ENCODE results near the gene FRMD1. TPM values are rescaled to one million over a fixed set of nuclear protein-coding genes. Genes with fewer than 3 reads are reported as not detected.

FRMD1 gene
- total RNA-seq, 1 donor from 2014 or later, result not detected

DNA sequence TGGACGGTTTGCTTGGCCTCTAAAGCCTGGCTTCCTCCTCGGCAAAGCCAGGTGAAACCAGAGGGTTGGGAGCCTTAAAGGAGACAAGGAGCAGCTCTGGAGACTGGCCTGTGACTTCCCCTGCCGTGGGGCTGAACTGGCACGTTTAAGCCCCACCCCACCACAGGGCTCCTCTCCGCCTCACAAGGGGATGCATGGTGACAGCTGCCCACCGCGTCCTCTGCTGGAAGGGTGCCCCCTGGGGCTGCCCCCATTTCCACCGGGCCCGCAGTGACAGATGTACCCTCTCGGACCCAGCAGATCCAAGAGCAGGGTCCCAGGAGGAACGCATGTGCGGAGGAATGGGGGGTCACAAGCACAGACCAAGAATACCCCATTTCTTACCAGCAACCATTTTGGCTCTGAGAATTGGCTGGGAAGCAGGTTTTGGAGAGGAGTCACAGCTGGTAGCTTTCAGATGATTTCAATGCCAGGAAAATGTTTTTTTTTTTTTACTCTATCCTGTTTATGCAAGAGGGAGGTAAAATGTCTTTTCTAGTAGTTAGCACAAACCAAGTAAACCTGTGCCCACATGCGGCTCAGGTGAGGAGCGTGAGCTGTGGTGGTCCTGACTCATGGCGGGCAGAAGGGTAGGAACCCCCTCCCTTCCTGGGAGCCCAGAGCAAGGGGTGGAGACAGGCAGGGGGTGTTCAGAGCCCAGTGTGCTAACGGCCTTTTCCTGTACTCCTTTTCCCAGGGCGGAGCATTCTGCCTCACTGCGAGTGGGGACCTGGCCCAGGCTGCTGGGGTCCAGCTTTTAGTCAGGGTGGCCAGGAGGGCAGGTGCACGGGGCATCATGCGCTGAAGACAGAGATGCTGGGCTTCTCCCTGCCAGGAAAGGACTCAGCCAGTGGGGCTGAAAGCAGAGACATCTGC lies 33.0 kb downstream of the FRMD1 start:
- Mint-ChIP-seq H3K4me1 (no peaks in the 10 kb centered on the region), H3K9me3 (no peaks in the 10 kb centered on the region), H3K4me3 (no peak overlapping the region), H3K36me3 (ENCODE audit: low read depth) (no peaks in the 10 kb centered on the region), H3K27ac (ENCODE audit: unreplicated experiment) (no peak overlapping the region), H3K27me3 (ENCODE audit: low read depth) (no peaks in the 10 kb centered on the region)
- TF ChIP-seq, protein P1, sequence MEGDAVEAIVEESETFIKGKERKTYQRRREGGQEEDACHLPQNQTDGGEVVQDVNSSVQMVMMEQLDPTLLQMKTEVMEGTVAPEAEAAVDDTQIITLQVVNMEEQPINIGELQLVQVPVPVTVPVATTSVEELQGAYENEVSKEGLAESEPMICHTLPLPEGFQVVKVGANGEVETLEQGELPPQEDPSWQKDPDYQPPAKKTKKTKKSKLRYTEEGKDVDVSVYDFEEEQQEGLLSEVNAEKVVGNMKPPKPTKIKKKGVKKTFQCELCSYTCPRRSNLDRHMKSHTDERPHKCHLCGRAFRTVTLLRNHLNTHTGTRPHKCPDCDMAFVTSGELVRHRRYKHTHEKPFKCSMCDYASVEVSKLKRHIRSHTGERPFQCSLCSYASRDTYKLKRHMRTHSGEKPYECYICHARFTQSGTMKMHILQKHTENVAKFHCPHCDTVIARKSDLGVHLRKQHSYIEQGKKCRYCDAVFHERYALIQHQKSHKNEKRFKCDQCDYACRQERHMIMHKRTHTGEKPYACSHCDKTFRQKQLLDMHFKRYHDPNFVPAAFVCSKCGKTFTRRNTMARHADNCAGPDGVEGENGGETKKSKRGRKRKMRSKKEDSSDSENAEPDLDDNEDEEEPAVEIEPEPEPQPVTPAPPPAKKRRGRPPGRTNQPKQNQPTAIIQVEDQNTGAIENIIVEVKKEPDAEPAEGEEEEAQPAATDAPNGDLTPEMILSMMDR (conservative IDR thresholded peaks at IDR 0.05), result no peak
- no peak for DNase-seq (ENCODE audit: low read depth, low spot score)

DNA sequence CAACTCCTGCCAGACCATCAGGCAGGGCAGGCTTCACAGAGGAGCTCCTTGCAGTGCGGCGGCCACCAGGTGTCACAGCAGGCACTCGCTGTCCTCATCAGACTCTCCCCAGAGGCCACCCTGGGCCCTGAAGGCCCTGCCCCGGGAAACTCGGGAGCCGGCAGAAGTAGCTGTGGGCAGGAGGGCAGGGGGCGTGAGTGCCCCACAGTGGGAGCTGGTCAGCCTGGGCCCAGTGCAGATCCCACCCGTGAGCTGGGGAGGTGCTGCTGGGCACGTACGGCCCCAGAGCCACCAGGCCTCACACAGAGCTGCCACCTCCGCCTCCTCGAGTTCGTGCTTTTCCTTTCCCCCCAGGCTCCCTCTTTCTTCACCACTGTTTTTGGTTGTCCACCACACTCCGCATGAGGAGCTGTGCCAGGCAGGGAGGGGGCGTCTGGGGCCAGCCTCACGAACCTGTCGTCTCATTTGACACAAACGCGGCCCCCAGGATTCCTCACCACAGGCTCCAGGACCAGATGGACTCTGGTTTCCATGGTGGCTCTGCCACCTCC lies 33.8 kb downstream of the FRMD1 start:
- H3K27ac Mint-ChIP-seq (ENCODE audit: unreplicated experiment), result peak overlapping the region; percentile 35
- H3K36me3 Mint-ChIP-seq (ENCODE audit: low read depth), result no peaks in the 10 kb centered on the region
- TF ChIP-seq, protein P1 (conservative IDR thresholded peaks at IDR 0.05), result no peak
- H3K4me3 Mint-ChIP-seq, result no peak overlapping the region
- H3K27me3 Mint-ChIP-seq (ENCODE audit: low read depth), result no peaks in the 10 kb centered on the region
- no peak for DNase-seq (ENCODE audit: low read depth, low spot score)
- no peaks in the 10 kb centered on the region for H3K4me1 Mint-ChIP-seq
- no peaks in the 10 kb centered on the region for H3K9me3 Mint-ChIP-seq

DNA sequence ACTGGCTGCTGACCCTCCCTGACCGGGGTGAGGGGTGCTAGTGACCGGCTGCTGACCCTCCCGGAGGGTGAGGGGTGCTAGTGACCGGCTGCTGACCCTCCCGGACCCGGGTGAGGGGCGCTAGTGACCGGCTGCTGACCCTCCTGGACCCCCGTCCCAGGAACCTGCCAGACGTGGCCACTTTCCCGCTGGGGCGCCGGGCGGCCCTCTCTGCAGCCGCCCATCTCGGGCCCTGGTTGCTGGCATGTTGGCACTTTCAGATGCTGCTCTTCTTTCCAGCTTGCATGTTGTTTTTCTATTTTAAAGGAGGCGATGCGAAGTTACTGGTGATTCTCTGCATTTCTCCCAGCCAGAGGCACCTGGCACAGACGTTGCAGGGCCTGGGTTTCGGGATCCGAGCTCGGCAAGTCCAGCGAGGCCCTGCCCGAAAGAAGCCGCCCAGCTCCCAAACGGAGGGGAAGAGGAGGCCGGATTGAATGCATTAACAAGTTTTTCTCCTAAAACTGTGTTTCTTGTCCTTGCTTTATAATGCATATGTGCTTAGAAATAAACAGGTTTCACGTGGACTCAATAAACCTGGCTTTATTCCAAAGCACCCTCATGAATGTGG lies 34.4 kb downstream of the FRMD1 start:
- H3K9me3 Mint-ChIP-seq, result no peaks in the 10 kb centered on the region
- no peak for DNase-seq (ENCODE audit: low read depth, low spot score)
- H3K27me3 Mint-ChIP-seq (ENCODE audit: low read depth), result no peaks in the 10 kb centered on the region
- no peak overlapping the region for H3K4me3 Mint-ChIP-seq
- H3K36me3 Mint-ChIP-seq (ENCODE audit: low read depth), result peaks cover 4% of the 10 kb centered on the region
- H3K4me1 Mint-ChIP-seq, result no peaks in the 10 kb centered on the region
- TF ChIP-seq, protein P1 (conservative IDR thresholded peaks at IDR 0.05), result no peak
- peak overlapping the region; percentile 50 for H3K27ac Mint-ChIP-seq (ENCODE audit: unreplicated experiment)

DNA sequence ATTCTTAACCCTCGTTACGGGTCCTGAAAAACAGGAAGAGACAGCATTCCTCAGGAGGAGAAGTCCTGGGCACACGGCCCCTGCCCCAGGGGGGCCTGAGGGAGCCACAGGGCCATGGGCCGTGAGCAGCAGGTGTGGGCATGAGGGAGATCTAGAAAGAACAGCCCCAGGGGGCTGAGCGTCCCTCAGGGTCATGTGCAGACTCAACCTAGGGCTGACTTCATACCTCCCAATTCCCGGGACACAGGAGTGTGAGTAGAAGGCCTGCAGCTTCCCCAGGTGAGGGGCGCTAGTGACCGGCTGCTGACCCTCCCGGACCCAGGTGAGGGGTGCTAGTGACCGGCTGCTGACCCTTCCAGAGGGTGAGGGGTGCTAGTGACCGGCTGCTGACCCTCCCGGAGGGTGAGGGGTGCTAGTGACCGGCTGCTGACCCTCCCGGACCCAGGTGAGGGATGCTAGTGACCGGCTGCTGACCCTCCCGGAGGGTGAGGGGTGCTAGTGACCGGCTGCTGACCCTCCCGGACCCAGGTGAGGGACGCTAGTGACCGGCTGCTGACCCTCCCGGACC lies 35.1 kb downstream of the FRMD1 start:
- H3K27me3 Mint-ChIP-seq (ENCODE audit: low read depth), result no peaks in the 10 kb centered on the region
- no peak overlapping the region for H3K27ac Mint-ChIP-seq (ENCODE audit: unreplicated experiment)
- DNase-seq (ENCODE audit: low read depth, low spot score), result no peak
- H3K4me1 Mint-ChIP-seq, result no peaks in the 10 kb centered on the region
- H3K9me3 Mint-ChIP-seq, result no peaks in the 10 kb centered on the region
- peaks cover 8% of the 10 kb centered on the region for H3K36me3 Mint-ChIP-seq (ENCODE audit: low read depth)
- TF ChIP-seq, protein P1 (conservative IDR thresholded peaks at IDR 0.05), result no peak
- H3K4me3 Mint-ChIP-seq, result no peak overlapping the region

DNA sequence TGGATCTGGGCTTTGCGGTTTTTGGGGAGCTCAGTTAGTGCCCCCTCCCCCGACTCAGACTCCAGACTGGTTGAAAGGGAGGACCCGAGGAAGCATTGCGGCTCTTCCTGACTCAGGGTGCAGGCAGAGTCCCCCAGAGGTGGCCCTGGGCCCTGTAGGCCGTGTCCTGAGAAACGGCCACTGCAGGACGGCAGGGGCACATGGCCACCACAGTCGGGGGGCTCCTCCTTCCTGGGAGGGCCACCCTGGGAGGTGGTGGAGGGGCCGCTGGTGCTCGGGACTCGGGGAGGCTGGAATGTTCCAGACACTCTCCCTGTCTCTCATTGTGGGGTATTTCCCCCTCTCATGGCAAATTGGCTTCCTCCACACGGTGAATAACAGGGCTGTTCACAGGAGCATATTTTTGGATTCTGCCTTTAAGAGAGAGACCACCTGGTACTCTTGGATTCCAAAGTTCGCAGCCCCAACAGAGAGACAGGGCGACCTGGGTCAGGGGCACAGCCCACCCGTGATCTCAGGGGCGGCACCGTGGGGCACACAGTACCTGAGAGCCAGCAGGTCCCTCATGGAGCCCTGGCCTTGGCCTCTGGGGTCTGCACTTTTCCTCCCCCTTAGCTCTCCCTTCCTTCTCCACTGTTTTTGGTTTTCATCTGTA lies 35.7 kb downstream of the FRMD1 start:
- no peaks in the 10 kb centered on the region for H3K27me3 Mint-ChIP-seq (ENCODE audit: low read depth)
- no peak overlapping the region for H3K4me3 Mint-ChIP-seq
- no peaks in the 10 kb centered on the region for H3K9me3 Mint-ChIP-seq
- no peak overlapping the region for H3K27ac Mint-ChIP-seq (ENCODE audit: unreplicated experiment)
- DNase-seq (ENCODE audit: low read depth, low spot score), result no peak
- TF ChIP-seq, protein P1 (conservative IDR thresholded peaks at IDR 0.05), result no peak
- peaks cover 12% of the 10 kb centered on the region for H3K36me3 Mint-ChIP-seq (ENCODE audit: low read depth)
- no peaks in the 10 kb centered on the region for H3K4me1 Mint-ChIP-seq
